CD8-positive, alpha-beta memory T cell (primary cell): ENCODE results near the gene CFAP210. TPM values are rescaled to one million over a fixed set of nuclear protein-coding genes. Genes with fewer than 3 reads are reported as not detected.
A peak's percentile ranks its signal among the peaks of the same experiment; 100 is the strongest.

ENCODE experiments used
- CTCF ChIA-PET: fragments of 350-600 bp; sonication (Branson Sonifier 250); formaldehyde crosslinking; loops from one replicate; lab custom pipeline; 2021; ENCODE audit warnings: antibody characterized with exemption; lab: Charles Lee
- POLR2A ChIA-PET: fragments of 350-600 bp; sonication (Branson Sonifier 250); formaldehyde crosslinking; loops from one replicate; lab custom pipeline; 2021; ENCODE audit warnings: antibody characterized with exemption; lab: Charles Lee
- DNase-seq, 5 donors: peaks; one replicate each; pipeline versions ENCODE4 v3.0.0 to v3.0.0-alpha.2; 2020 to 2022; ENCODE audit warnings: mixed read lengths in 1 of 5
- H3K27ac ChIP-seq: one replicate; pipeline ENCODE4 v1.7.0; 2013; ENCODE audit warnings: low read depth, mild to moderate bottlenecking, low read length, moderate library complexity
- H3K27me3 ChIP-seq: 2 replicates; pipeline ENCODE4 v1.7.0; 2013; ENCODE audit warnings: low read length, mild to moderate bottlenecking; ENCODE audit not compliant: insufficient read depth, poor library complexity, severe bottlenecking
- H3K36me3 ChIP-seq: 2 replicates; pipeline ENCODE4 v1.7.0; 2013; ENCODE audit warnings: mild to moderate bottlenecking, low read length, moderate library complexity; ENCODE audit not compliant: insufficient read depth
- H3K4me1 ChIP-seq: 2 replicates; pipeline ENCODE4 v1.7.0; 2013; ENCODE audit warnings: mild to moderate bottlenecking, low read length, moderate library complexity; ENCODE audit not compliant: insufficient read depth
- H3K4me3 ChIP-seq: 2 replicates; pipeline ENCODE4 v1.7.0; 2013; ENCODE audit warnings: mild to moderate bottlenecking, low read length
- H3K9me3 ChIP-seq: 2 replicates; pipeline ENCODE4 v1.7.0; 2013; ENCODE audit warnings: mild to moderate bottlenecking, low read length
- H3K27ac Mint-ChIP-seq, 8 donors: one replicate each; pipeline ENCODE4 v1.8.0; 2020 to 2021; ENCODE audit warnings: mixed read lengths in 8 of 8, mild to moderate bottlenecking in 6 of 8, inconsistent platforms in 3 of 8, moderate library complexity in 3 of 8
- H3K27me3 Mint-ChIP-seq, 2 donors: one replicate each; pipeline ENCODE4 v1.8.0; 2020 to 2021; ENCODE audit warnings: mixed read lengths in 2 of 2, mild to moderate bottlenecking in 1 of 2, moderate library complexity in 1 of 2
- H3K36me3 Mint-ChIP-seq, 3 donors: one replicate each; pipeline ENCODE4 v1.8.0; 2020 to 2021; ENCODE audit warnings: mixed read lengths in 3 of 3, inconsistent platforms in 1 of 3, mild to moderate bottlenecking in 1 of 3
- H3K4me1 Mint-ChIP-seq, 3 donors: one replicate each; pipeline ENCODE4 v1.8.0; 2020 to 2021; ENCODE audit warnings: mixed read lengths in 3 of 3, inconsistent platforms in 1 of 3, mild to moderate bottlenecking in 1 of 3
- H3K4me3 Mint-ChIP-seq, 7 donors: one replicate each; pipeline ENCODE4 v1.8.0; 2020 to 2021; ENCODE audit warnings: mixed read lengths in 7 of 7, mild to moderate bottlenecking in 6 of 7, moderate library complexity in 4 of 7, inconsistent platforms in 2 of 7
- H3K9me3 Mint-ChIP-seq, 5 donors: one replicate each; pipeline ENCODE4 v1.8.0; 2020 to 2022; ENCODE audit warnings: mixed read lengths in 5 of 5, mild to moderate bottlenecking in 3 of 5, moderate library complexity in 2 of 5, inconsistent platforms in 1 of 5
- polyA plus RNA-seq: library from polyadenylated mRNA; unstranded; fragments of 300-500 nt; fragmentation: Illumina TruSeq; gene quantifications from one replicate; pipeline ENCODE4 v1.2.3, GENCODE V29; 2021
- total RNA-seq, 2 experiments: library from RNA; stranded (reverse); gene quantifications; one replicate each; pipeline ENCODE4 v1.2.3, GENCODE V29; 2021

Gene CFAP210
- total and polyA plus RNA-seq, 3 experiments from 2014 or later: 0.57 TPM; not detected in 2

GRCh38 chr2:169732583-169733358 is 38.6 kb upstream of the CFAP210 start:
- ChIA-PET POLR2A (no interaction called here), CTCF (interaction anchor here (1.1 to 1.2 kb wide), 2 partner anchors 9 to 28 kb away, joined by 4 read pairs; no protein-coding TSS in a partner anchor)
- H3K9me3 ChIP-seq: no peaks in the 10 kb centered on the region
- peaks cover 10% of the 10 kb centered on the region for H3K4me1 ChIP-seq
- no peak overlapping the region for H3K4me3 ChIP-seq
- peak overlapping the region in 5 of 8 donors; percentile 5 to 98 (median 79) for H3K27ac Mint-ChIP-seq
- H3K27me3 Mint-ChIP-seq: peaks cover 16 to 18% of the 10 kb centered on the region in 2 donors
- peaks cover 14 to 21% (median 15%) of the 10 kb centered on the region in 3 donors for H3K4me1 Mint-ChIP-seq
- H3K9me3 Mint-ChIP-seq: no peaks in the 10 kb centered on the region
- H3K27me3 ChIP-seq: peaks cover 9% of the 10 kb centered on the region
- H3K4me3 Mint-ChIP-seq: peak overlapping the region; percentile 89 to 95 (median 93)
- peak in 1 of 5 donors; percentile 3 for DNase-seq
- H3K36me3 Mint-ChIP-seq: peaks cover 0 to 2% (median 0%) of the 10 kb centered on the region in 3 donors
- H3K27ac ChIP-seq: no peak overlapping the region
- H3K36me3 ChIP-seq: no peaks in the 10 kb centered on the region

GRCh38 chr2:169732075-169732474 is 37.9 kb upstream of the CFAP210 start:
- H3K4me3 Mint-ChIP-seq: peak overlapping the region in 5 of 7 donors; percentile 26 to 73 (median 55)
- Histone ChIP-seq H3K9me3 (no peaks in the 10 kb centered on the region), H3K4me1 (peaks cover 10% of the 10 kb centered on the region), H3K27ac (no peak overlapping the region), H3K36me3 (no peaks in the 10 kb centered on the region), H3K4me3 (no peak overlapping the region), H3K27me3 (peaks cover 9% of the 10 kb centered on the region)
- peak overlapping the region in 2 of 8 donors; percentile 56 to 73 for H3K27ac Mint-ChIP-seq
- no peak for DNase-seq
- H3K4me1 Mint-ChIP-seq: peaks cover 14 to 21% (median 15%) of the 10 kb centered on the region in 3 donors
- H3K36me3 Mint-ChIP-seq: peaks cover 0 to 2% (median 0%) of the 10 kb centered on the region in 3 donors
- peaks cover 16% of the 10 kb centered on the region in 2 donors for H3K27me3 Mint-ChIP-seq
- no peaks in the 10 kb centered on the region for H3K9me3 Mint-ChIP-seq
- POLR2A ChIA-PET: no interaction called here
- CTCF ChIA-PET: interaction anchor here (1.1 to 1.2 kb wide), 2 partner anchors 10 to 27 kb away, joined by 4 read pairs; no protein-coding TSS in a partner anchor

- no peaks in the 10 kb centered on the region for H3K27me3 ChIP-seq
- POLR2A ChIA-PET: no interaction called here
- Mint-ChIP-seq H3K4me1 (peaks cover 10 to 17% (median 13%) of the 10 kb centered on the region in 3 donors), H3K27me3 (peaks cover 3 to 10% of the 10 kb centered on the region in 2 donors), H3K27ac (no peak overlapping the region), H3K4me3 (no peak overlapping the region), H3K36me3 (peaks cover 0 to 2% (median 0%) of the 10 kb centered on the region in 3 donors), H3K9me3 (no peaks in the 10 kb centered on the region)
- H3K27ac ChIP-seq: no peak overlapping the region
- no peaks in the 10 kb centered on the region for H3K9me3 ChIP-seq
- CTCF ChIA-PET: no interaction called here
- H3K4me3 ChIP-seq: no peak overlapping the region
- no peak for DNase-seq
- peaks cover 5% of the 10 kb centered on the region for H3K4me1 ChIP-seq
- H3K36me3 ChIP-seq: no peaks in the 10 kb centered on the region
Observed at GRCh38 chr2:169729274-169729605, 35.0 kb upstream of the CFAP210 start.

- Histone ChIP-seq H3K9me3 (no peaks in the 10 kb centered on the region), H3K4me1 (no peaks in the 10 kb centered on the region), H3K4me3 (no peak overlapping the region), H3K27ac (no peak overlapping the region), H3K27me3 (no peaks in the 10 kb centered on the region), H3K36me3 (no peaks in the 10 kb centered on the region)
- DNase-seq: no peak
- Mint-ChIP-seq H3K4me1 (peaks cover 0 to 5% (median under 1%) of the 10 kb centered on the region in 3 donors), H3K36me3 (no peaks in the 10 kb centered on the region), H3K27ac (peak overlapping the region in 1 of 8 donors; percentile 43), H3K9me3 (no peaks in the 10 kb centered on the region), H3K4me3 (no peak overlapping the region), H3K27me3 (peaks cover 0 to 4% of the 10 kb centered on the region in 2 donors)
- POLR2A ChIA-PET: no interaction called here
- CTCF ChIA-PET: no interaction called here
Observed at GRCh38 chr2:169727065-169727464, 32.9 kb upstream of the CFAP210 start.

- CTCF ChIA-PET: no interaction called here
- POLR2A ChIA-PET: no interaction called here
- H3K4me1 ChIP-seq: no peaks in the 10 kb centered on the region
- H3K27ac ChIP-seq: no peak overlapping the region
- no peak overlapping the region for H3K27ac Mint-ChIP-seq
- DNase-seq: no peak
- H3K4me3 Mint-ChIP-seq: no peak overlapping the region
- H3K27me3 ChIP-seq: no peaks in the 10 kb centered on the region
- peaks cover 0 to 3% (median 0%) of the 10 kb centered on the region in 3 donors for H3K4me1 Mint-ChIP-seq
- no peaks in the 10 kb centered on the region for H3K9me3 Mint-ChIP-seq
- no peaks in the 10 kb centered on the region for H3K36me3 Mint-ChIP-seq
- H3K9me3 ChIP-seq: no peaks in the 10 kb centered on the region
- H3K27me3 Mint-ChIP-seq: peaks cover 0 to 5% of the 10 kb centered on the region in 2 donors
- H3K4me3 ChIP-seq: no peak overlapping the region
- no peaks in the 10 kb centered on the region for H3K36me3 ChIP-seq
Observed at GRCh38 chr2:169721016-169721415, 26.8 kb upstream of the CFAP210 start.

- H3K4me1 ChIP-seq: no peaks in the 10 kb centered on the region
- ChIA-PET CTCF (no interaction called here), POLR2A (no interaction called here)
- DNase-seq: no peak
- Mint-ChIP-seq H3K4me1 (peaks cover 0 to 3% (median 0%) of the 10 kb centered on the region in 3 donors), H3K36me3 (no peaks in the 10 kb centered on the region), H3K27ac (peak overlapping the region in 2 of 8 donors; percentile 4 to 10), H3K4me3 (no peak overlapping the region), H3K9me3 (no peaks in the 10 kb centered on the region), H3K27me3 (peaks cover 0 to 1% of the 10 kb centered on the region in 2 donors)
- H3K27ac ChIP-seq: no peak overlapping the region
- H3K36me3 ChIP-seq: no peaks in the 10 kb centered on the region
- H3K9me3 ChIP-seq: no peaks in the 10 kb centered on the region
- H3K27me3 ChIP-seq: no peaks in the 10 kb centered on the region
- H3K4me3 ChIP-seq: no peak overlapping the region
Observed at GRCh38 chr2:169718930-169719504, 24.8 kb upstream of the CFAP210 start.

GRCh38 chr2:169717691-169718063 is 23.5 kb upstream of the CFAP210 start:
- no peaks in the 10 kb centered on the region for H3K36me3 Mint-ChIP-seq
- ChIA-PET CTCF (no interaction called here), POLR2A (no interaction called here)
- Histone ChIP-seq H3K27me3 (no peaks in the 10 kb centered on the region), H3K36me3 (no peaks in the 10 kb centered on the region), H3K9me3 (no peaks in the 10 kb centered on the region), H3K27ac (no peak overlapping the region), H3K4me1 (no peaks in the 10 kb centered on the region), H3K4me3 (no peak overlapping the region)
- peak overlapping the region in 2 of 8 donors; percentile 1 to 29 for H3K27ac Mint-ChIP-seq
- no peak for DNase-seq
- H3K27me3 Mint-ChIP-seq: peaks cover 0 to 1% of the 10 kb centered on the region in 2 donors
- no peaks in the 10 kb centered on the region for H3K9me3 Mint-ChIP-seq
- H3K4me1 Mint-ChIP-seq: peaks cover 0 to 3% (median 0%) of the 10 kb centered on the region in 3 donors
- no peak overlapping the region for H3K4me3 Mint-ChIP-seq
